Measurements from ENCODE around the gene TBC1D2. TPM values are rescaled to one million over a fixed set of nuclear protein-coding genes. Genes with fewer than 3 reads are reported as not detected.
"Not testable (repeated sequence)": the region's sequence is repeated elsewhere in the genome, so short reads cannot be mapped to it uniquely, and the experiment has no call there.

The TBC1D2 gene
- total RNA-seq, 2 donors from 2014 or later = 3.3 to 4.7 TPM

DNA sequence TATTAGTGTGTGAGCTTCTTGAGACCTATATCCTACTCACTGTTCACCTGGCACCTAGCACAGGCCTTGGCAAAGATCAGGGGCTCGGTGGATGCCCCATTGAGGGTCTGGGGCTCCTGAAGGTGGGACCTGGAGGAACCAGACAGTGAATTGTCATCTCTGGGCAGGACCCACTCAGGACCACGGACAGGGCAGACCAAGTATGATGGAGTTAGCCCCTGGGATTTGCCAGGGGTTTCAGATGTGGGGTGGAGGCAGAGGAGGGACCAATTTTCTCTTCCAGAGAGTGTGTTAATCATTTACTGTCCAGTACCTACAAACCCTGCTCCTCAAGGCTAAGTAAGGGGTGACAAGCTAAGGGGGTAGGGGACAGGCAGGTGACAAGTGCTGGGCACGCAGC is 29.3 kb upstream of the TBC1D2 start:
- H3K36me3 ChIP-seq (replicated peaks in 1 of 2; ENCODE audit: insufficient read depth in 1 of 2, low read depth in 2 of 2) = no peaks in the 10 kb centered on the region
- H3K9me3 ChIP-seq = no peaks in the 10 kb centered on the region
- H3K27me3 ChIP-seq = no peaks in the 10 kb centered on the region
- ATAC-seq (no peak), DNase-seq (no peak)
- WGBS, 2 donors = 53 to 61% methylated on average over 3 of the region's 3 CpGs
- intact Hi-C loops (cut with DNase I) = no loop called here
- no peaks in the 10 kb centered on the region for H3K4me1 ChIP-seq
- TF ChIP-seq POLR2A (IDR thresholded peaks at IDR 0.05) = no peak
- TF ChIP-seq, protein P1, sequence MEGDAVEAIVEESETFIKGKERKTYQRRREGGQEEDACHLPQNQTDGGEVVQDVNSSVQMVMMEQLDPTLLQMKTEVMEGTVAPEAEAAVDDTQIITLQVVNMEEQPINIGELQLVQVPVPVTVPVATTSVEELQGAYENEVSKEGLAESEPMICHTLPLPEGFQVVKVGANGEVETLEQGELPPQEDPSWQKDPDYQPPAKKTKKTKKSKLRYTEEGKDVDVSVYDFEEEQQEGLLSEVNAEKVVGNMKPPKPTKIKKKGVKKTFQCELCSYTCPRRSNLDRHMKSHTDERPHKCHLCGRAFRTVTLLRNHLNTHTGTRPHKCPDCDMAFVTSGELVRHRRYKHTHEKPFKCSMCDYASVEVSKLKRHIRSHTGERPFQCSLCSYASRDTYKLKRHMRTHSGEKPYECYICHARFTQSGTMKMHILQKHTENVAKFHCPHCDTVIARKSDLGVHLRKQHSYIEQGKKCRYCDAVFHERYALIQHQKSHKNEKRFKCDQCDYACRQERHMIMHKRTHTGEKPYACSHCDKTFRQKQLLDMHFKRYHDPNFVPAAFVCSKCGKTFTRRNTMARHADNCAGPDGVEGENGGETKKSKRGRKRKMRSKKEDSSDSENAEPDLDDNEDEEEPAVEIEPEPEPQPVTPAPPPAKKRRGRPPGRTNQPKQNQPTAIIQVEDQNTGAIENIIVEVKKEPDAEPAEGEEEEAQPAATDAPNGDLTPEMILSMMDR (IDR thresholded peaks at IDR 0.05) = no peak
- H3K4me3 ChIP-seq = no peak overlapping the region
- no peak overlapping the region for H3K27ac ChIP-seq

DNA sequence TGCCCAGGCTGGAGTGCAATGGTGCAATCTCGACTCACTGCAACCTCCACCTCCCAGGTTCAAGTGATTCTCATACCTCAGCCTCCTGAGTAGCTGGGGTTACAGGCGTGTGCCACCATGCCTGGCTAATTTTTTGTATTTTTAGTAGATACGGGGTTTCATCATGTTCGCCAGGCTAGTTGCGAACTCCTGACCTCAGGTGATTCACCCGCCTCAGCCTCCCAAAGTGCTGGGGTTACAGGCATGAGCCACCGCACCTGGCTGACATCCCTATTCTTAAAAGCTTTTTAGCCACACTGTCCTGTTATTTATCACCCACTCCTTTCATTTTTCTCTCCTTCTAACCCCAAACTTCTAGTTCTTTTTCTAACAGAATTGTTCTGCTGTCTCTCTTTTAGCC is 27.7 kb upstream of the TBC1D2 start:
- DNase-seq; H3K4me1 ChIP-seq; H3K9me3 ChIP-seq; H3K27me3 ChIP-seq; H3K27ac ChIP-seq; H3K36me3 ChIP-seq (replicated peaks in 1 of 2; ENCODE audit: insufficient read depth in 1 of 2, low read depth in 2 of 2); ATAC-seq; intact Hi-C loops (cut with DNase I); H3K4me3 ChIP-seq: not testable (repeated sequence)
- 73 to 78% methylated on average over 7 of the region's 7 CpGs for WGBS, 2 donors

DNA sequence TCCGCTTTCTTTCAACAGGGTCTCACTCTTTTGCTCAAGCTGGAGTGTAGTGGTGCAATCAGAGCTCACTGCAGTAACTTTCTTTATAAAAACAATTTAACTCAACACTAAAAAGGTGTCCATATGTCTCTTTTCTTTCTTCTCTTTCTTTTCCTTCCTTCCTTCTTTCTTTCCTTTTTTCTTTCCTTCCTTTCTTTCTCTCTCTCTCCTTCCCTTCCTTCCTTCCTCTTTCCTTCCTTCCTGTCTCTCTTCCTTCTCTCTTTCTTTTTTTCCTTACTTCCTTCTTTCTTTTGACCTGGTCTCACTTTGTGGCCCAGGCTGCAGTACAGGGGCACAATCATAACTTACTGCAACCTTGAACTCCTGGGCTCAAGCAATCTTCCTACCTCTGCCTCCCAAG is 25.8 kb upstream of the TBC1D2 start:
- Histone ChIP-seq H3K4me3 (no peak overlapping the region), H3K27ac (no peak overlapping the region), H3K36me3 (replicated peaks in 1 of 2; ENCODE audit: insufficient read depth in 1 of 2, low read depth in 2 of 2) (no peaks in the 10 kb centered on the region), H3K27me3 (no peaks in the 10 kb centered on the region), H3K4me1 (no peaks in the 10 kb centered on the region), H3K9me3 (no peaks in the 10 kb centered on the region)
- ATAC-seq (no peak), DNase-seq (no peak)
- TF ChIP-seq POLR2A (IDR thresholded peaks at IDR 0.05) = no peak
- TF ChIP-seq, protein P1 (IDR thresholded peaks at IDR 0.05) = no peak
- WGBS, 2 donors = 100% methylated on average over 1 of the region's 1 CpG
- intact Hi-C loops (cut with DNase I) = no loop called here

DNA sequence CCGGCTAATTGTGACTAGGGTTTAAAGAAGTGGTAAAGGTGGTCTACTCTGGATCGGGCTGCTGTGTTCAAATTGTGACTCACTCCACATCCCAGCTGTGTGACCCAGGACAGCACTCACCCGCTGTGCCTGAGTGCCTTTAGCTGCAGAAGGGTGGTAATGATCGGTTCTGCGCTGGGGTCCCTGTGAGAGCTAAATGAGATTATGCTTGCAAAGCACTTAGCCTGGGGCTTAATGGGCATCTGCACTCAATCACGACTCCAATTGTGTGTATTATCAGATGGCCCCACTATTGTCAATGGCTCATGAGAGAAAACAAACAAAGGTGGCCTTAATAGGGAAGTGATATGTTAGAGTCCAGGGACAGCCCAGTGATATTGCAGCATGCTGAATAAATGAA is 25.1 kb upstream of the TBC1D2 start:
- H3K27me3 ChIP-seq = no peaks in the 10 kb centered on the region
- no peaks in the 10 kb centered on the region for H3K36me3 ChIP-seq (replicated peaks in 1 of 2; ENCODE audit: insufficient read depth in 1 of 2, low read depth in 2 of 2)
- H3K9me3 ChIP-seq = no peaks in the 10 kb centered on the region
- no peaks in the 10 kb centered on the region for H3K4me1 ChIP-seq
- ATAC-seq = no peak
- no peak overlapping the region for H3K27ac ChIP-seq
- no peak overlapping the region for H3K4me3 ChIP-seq
- intact Hi-C loops (cut with DNase I) = no loop called here
- DNase-seq = no peak
- WGBS, 2 donors = 55 to 65% methylated on average over 6 of the region's 6 CpGs
- TF ChIP-seq, protein P1 (IDR thresholded peaks at IDR 0.05) = no peak
- no peak for TF ChIP-seq POLR2A (IDR thresholded peaks at IDR 0.05)

DNA sequence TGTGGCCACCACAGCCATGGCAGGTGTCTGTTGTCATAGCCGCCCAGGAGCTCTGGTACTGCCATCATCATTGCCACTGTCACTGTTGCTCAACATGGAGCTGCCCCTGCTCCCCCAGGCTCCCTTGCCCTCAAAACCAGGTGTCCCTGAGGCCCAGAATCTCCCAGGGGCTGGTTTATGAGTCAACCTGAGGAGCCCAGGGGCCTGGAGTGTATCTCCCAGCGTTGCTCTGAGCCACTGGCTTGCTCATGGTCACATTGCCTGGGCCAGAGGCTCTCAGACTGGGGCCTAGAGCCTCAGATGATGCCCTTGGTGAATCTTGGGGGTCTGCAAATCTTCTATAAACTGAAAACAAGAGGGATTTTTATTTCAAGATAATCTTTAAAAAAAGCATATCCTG is 24.7 kb upstream of the TBC1D2 start:
- TF ChIP-seq, protein P1 (IDR thresholded peaks at IDR 0.05) = no peak
- TF ChIP-seq POLR2A (IDR thresholded peaks at IDR 0.05) = no peak
- Histone ChIP-seq H3K4me1 (no peaks in the 10 kb centered on the region), H3K27ac (no peak overlapping the region), H3K9me3 (no peaks in the 10 kb centered on the region), H3K27me3 (no peaks in the 10 kb centered on the region), H3K36me3 (replicated peaks in 1 of 2; ENCODE audit: insufficient read depth in 1 of 2, low read depth in 2 of 2) (no peaks in the 10 kb centered on the region), H3K4me3 (no peak overlapping the region)
- DNase-seq (no peak), ATAC-seq (no peak)
- WGBS, 2 donors = 69 to 71% methylated on average over 2 of the region's 2 CpGs
- intact Hi-C loops (cut with DNase I) = no loop called here

Data from body of pancreas (tissue), 4 donors.